IMR-90 (cell line): ENCODE data around the gene AHI1. TPM values are rescaled to one million over a fixed set of nuclear protein-coding genes. Genes with fewer than 3 reads are reported as not detected.

ENCODE experiments used
- ATAC-seq: fragments of 200-7000 bp; cut with Tn5 transposase; 2 replicates; pipeline ENCODE4 v1.9.1; 2020; ENCODE audit warnings: low read depth, mild to moderate bottlenecking, moderate library complexity
- BruUV-seq: library from RNA; stranded (reverse); fragments of 400-500 nt; replicated peaks from 2 replicates; lab custom pipeline; 2021; lab: Mats Ljungman, UMichigan
- CTCF ChIA-PET: fragments of 300-600 bp; formaldehyde crosslinking; extraction: SDS; loops from one replicate; lab custom pipeline; 2021; ENCODE audit warnings: antibody characterized with exemption; lab: Yijun Ruan, JAX
- POLR2A ChIA-PET: fragments of 300-600 bp; sonication (Branson Sonifier 250); formaldehyde crosslinking; loops from one replicate; lab custom pipeline; 2022; ENCODE audit warnings: antibody characterized with exemption; ENCODE audit not compliant: unreplicated experiment; lab: Charles Lee
- DNase-seq: peaks from one replicate; pipeline ENCODE4 v3.0.0; 2013
- H2AFZ ChIP-seq: replicated peaks from 2 replicates; pipeline ENCODE3; 2013; ENCODE audit warnings: low read length, mild to moderate bottlenecking; ENCODE audit not compliant: poor library complexity
- H2AK5ac ChIP-seq: 2 replicates; pipeline ENCODE4 v1.6.1; 2013; ENCODE audit warnings: low read depth, low read length, inconsistent platforms
- H2AK9ac ChIP-seq: replicated peaks from 2 replicates; pipeline ENCODE3; 2013; ENCODE audit warnings: mild to moderate bottlenecking, low read depth, low read length, moderate library complexity; ENCODE audit not compliant: poor library complexity
- H2BK120ac ChIP-seq: 2 replicates; pipeline ENCODE4 v1.6.1; 2013; ENCODE audit warnings: low read depth, low read length, inconsistent platforms
- H2BK15ac ChIP-seq: 3 replicates; pipeline ENCODE4 v1.6.1; 2013; ENCODE audit warnings: low read depth, low read length, inconsistent platforms
- H2BK20ac ChIP-seq: 2 replicates; pipeline ENCODE4 v1.6.1; 2013; ENCODE audit warnings: low read depth, mild to moderate bottlenecking, inconsistent platforms, low read length, moderate library complexity
- H2BK5ac ChIP-seq: 2 replicates; pipeline ENCODE4 v1.6.1; 2013; ENCODE audit warnings: mild to moderate bottlenecking, low read depth, low read length, inconsistent platforms; ENCODE audit not compliant: poor library complexity, severe bottlenecking
- H3K14ac ChIP-seq: replicated peaks from 2 replicates; pipeline ENCODE4 v1.6.1; 2013; ENCODE audit warnings: low read depth, low read length, inconsistent platforms
- H3K18ac ChIP-seq: 2 replicates; pipeline ENCODE4 v1.6.1; 2013; ENCODE audit warnings: low read depth, low read length, control low read depth
- H3K23ac ChIP-seq: 2 replicates; pipeline ENCODE4 v1.6.1; 2013; ENCODE audit warnings: low read depth, low read length, inconsistent platforms
- H3K27ac ChIP-seq: 2 replicates; pipeline ENCODE4 v1.5.1; 2013; ENCODE audit warnings: mild to moderate bottlenecking, control low read depth, low read length; ENCODE audit not compliant: insufficient read depth
- H3K27me3 ChIP-seq: 2 replicates; pipeline ENCODE4 v1.6.1; 2013; ENCODE audit warnings: low read length; ENCODE audit not compliant: control insufficient read depth, insufficient read depth
- H3K36me3 ChIP-seq: 2 replicates; pipeline ENCODE4 v1.6.1; 2013; ENCODE audit warnings: low read length, mixed read lengths; ENCODE audit not compliant: control insufficient read depth, insufficient read depth
- H3K4ac ChIP-seq: 2 replicates; pipeline ENCODE4 v1.6.1; 2013; ENCODE audit warnings: low read depth, low read length, inconsistent platforms
- H3K4me1 ChIP-seq: 2 replicates; pipeline ENCODE4 v1.6.1; 2013; ENCODE audit warnings: low read length, mixed read lengths; ENCODE audit not compliant: control insufficient read depth, insufficient read depth
- H3K4me2 ChIP-seq: 2 replicates; pipeline ENCODE4 v1.6.1; 2013; ENCODE audit warnings: low read depth, mild to moderate bottlenecking, control low read depth, low read length, moderate library complexity
- H3K4me3 ChIP-seq: 2 replicates; pipeline ENCODE4 v1.5.1; 2013; ENCODE audit warnings: low read depth, mild to moderate bottlenecking, control low read depth, low read length, moderate library complexity; ENCODE audit not compliant: insufficient read depth
- H3K56ac ChIP-seq: 2 replicates; pipeline ENCODE4 v1.6.1; 2013; ENCODE audit warnings: low read length, inconsistent platforms; ENCODE audit not compliant: insufficient read depth; ENCODE audit errors: extremely low read depth
- H3K79me1 ChIP-seq, 2 experiments: 2 replicates each; pipeline ENCODE4 v1.6.1; 2013; ENCODE audit warnings: low read length in 2 of 2, inconsistent platforms in 1 of 2, low read depth in 1 of 2
- H3K9ac ChIP-seq: 2 replicates; pipeline ENCODE4 v1.6.1; 2013; ENCODE audit warnings: low read depth, low read length, control low read depth
- H3K9me1 ChIP-seq: 2 replicates; pipeline ENCODE4 v1.6.1; 2013; ENCODE audit warnings: low read length, inconsistent platforms; ENCODE audit not compliant: insufficient read depth
- H3K9me3 ChIP-seq: 2 replicates; pipeline ENCODE4 v1.6.1; 2013; ENCODE audit warnings: low read length; ENCODE audit not compliant: control insufficient read depth, insufficient read depth
- H4K20me1 ChIP-seq: 2 replicates; pipeline ENCODE4 v1.6.1; 2013; ENCODE audit warnings: low read length, inconsistent platforms; ENCODE audit not compliant: insufficient read depth
- H4K5ac ChIP-seq: 2 replicates; pipeline ENCODE4 v1.6.1; 2013; ENCODE audit warnings: mild to moderate bottlenecking, low read depth, low read length, control low read depth
- H4K8ac ChIP-seq, 2 experiments: 2 replicates each; pipeline ENCODE4 v1.6.1; 2013; ENCODE audit warnings: low read depth in 2 of 2, low read length in 2 of 2, control low read depth in 1 of 2, inconsistent platforms in 1 of 2
- H4K91ac ChIP-seq: 2 replicates; pipeline ENCODE4 v1.6.1; 2013; ENCODE audit warnings: low read depth, low read length, inconsistent platforms; ENCODE audit not compliant: insufficient read depth
- BHLHE40 ChIP-seq: fragments of 150-350 bp; IDR thresholded peaks from 2 replicates; pipeline ENCODE4 v1.6.1; 2016; ENCODE audit warnings: mild to moderate bottlenecking, low read depth, low read length
- FOS ChIP-seq: fragments of 150-350 bp; IDR thresholded peaks from 2 replicates; pipeline ENCODE4 v1.6.1; 2016; ENCODE audit warnings: low read depth, low read length
- dilution Hi-C: fragments of 300-500 bp; cut with HindIII; formaldehyde crosslinking; loops from one replicate; pipeline ENCODE4 v1.14.3; 2018; ENCODE audit warnings: low sequenced_read_pairs; ENCODE audit not compliant: unreplicated experiment
- in situ Hi-C: fragments of 300-500 bp; cut with MboI; formaldehyde crosslinking; loops from 3 replicates; pipeline ENCODE4 v1.14.3; 2019; ENCODE audit warnings: low sequenced_read_pairs, inconsistent platforms, mixed read lengths
- intact Hi-C: fragments of 100-400 bp; cut with micrococcal nuclease; formaldehyde crosslinking; loops from 2 replicates; pipeline ENCODE4 v1.10.0; 2022
- polyA plus RNA-seq, 3 experiments: library from polyadenylated mRNA; depleted of rRNA; stranded (reverse); fragments of >200 nt; gene quantifications; 2 replicates each; pipeline ENCODE4 v1.2.3, GENCODE V29; 2012; ENCODE audit warnings: low replicate concordance in 1 of 3
- total RNA-seq: library from RNA; depleted of rRNA; stranded (reverse); fragments of >200 nt; gene quantifications from 2 replicates; pipeline ENCODE4 v1.2.3, GENCODE V29; 2012

Gene AHI1
- total and polyA plus RNA-seq, 2 of the 4 experiments (the other 2 are of a cell fraction), result 9.5 to 19.4 TPM

- Histone ChIP-seq H2BK15ac (no peak overlapping the region), H3K9me3 (no peaks in the 10 kb centered on the region), H3K4me2 (no peak overlapping the region), H2BK5ac (no peak overlapping the region), H3K36me3 (no peaks in the 10 kb centered on the region), H3K18ac (no peak overlapping the region), H2BK120ac (no peak overlapping the region), H2AK9ac (no peak overlapping the region), H3K4me3 (no peak overlapping the region), H4K5ac (no peak overlapping the region), H3K27ac (no peak overlapping the region), H4K8ac (no peak overlapping the region), H3K9me1 (no peaks in the 10 kb centered on the region), H4K20me1 (no peaks in the 10 kb centered on the region), H2BK20ac (no peak overlapping the region), H4K91ac (no peak overlapping the region), H3K23ac (no peak overlapping the region), H3K56ac (no peak overlapping the region), H3K14ac (no peak overlapping the region), H2AK5ac (no peak overlapping the region), H3K4me1 (no peaks in the 10 kb centered on the region), H3K27me3 (no peaks in the 10 kb centered on the region), H2AFZ (no peak overlapping the region), H3K4ac (no peak overlapping the region), H3K79me1 (no peaks in the 10 kb centered on the region), H3K9ac (no peak overlapping the region)
- ChIA-PET POLR2A (no interaction called here), CTCF (no interaction called here)
- no peak for DNase-seq
- BruUV-seq, result no TSS peak
- in situ Hi-C loops (no loop called here), dilution Hi-C loops (no loop called here), intact Hi-C loops (no loop called here)
- TF ChIP-seq BHLHE40, result no peak
- no peak for TF ChIP-seq FOS
- no peak for ATAC-seq
Observed at GRCh38 chr6:135379647-135380046, 117.9 kb downstream of the AHI1 start.
